Thymus (tissue), 11 donors: ENCODE measurements around the gene LPCAT3. TPM values are rescaled to one million over a fixed set of nuclear protein-coding genes. Genes with fewer than 3 reads are reported as not detected.

Source experiments
- DNase-seq, 9 donors: peaks; one replicate each; pipeline ENCODE4 v3.0.0-alpha.2; 2013; ENCODE audit warnings: low spot score in 9 of 9, low read depth in 6 of 9, missing footprints in 1 of 9
- H3K27ac ChIP-seq, 2 donors: one replicate each; pipeline ENCODE4 v1.5.1; 2013; ENCODE audit warnings: control low read depth in 1 of 2, low read depth in 1 of 2, low read length in 1 of 2, mild to moderate bottlenecking in 1 of 2, moderate library complexity in 1 of 2
- H3K27me3 ChIP-seq, 2 donors: one replicate each; pipeline ENCODE4 v1.5.1; 2013; ENCODE audit warnings: low read length in 1 of 2; ENCODE audit not compliant: control insufficient read depth in 2 of 2, insufficient read depth in 1 of 2
- H3K36me3 ChIP-seq, 2 donors: one replicate each; pipeline ENCODE4 v1.5.1; 2013; ENCODE audit warnings: low read length in 1 of 2, mild to moderate bottlenecking in 1 of 2, moderate library complexity in 1 of 2; ENCODE audit not compliant: control insufficient read depth in 2 of 2, insufficient read depth in 2 of 2
- H3K4me1 ChIP-seq, 2 donors: one replicate each; pipeline ENCODE4 v1.5.1; 2013; ENCODE audit warnings: low read length in 2 of 2; ENCODE audit not compliant: control insufficient read depth in 2 of 2, insufficient read depth in 2 of 2
- H3K4me3 ChIP-seq, 2 donors: one replicate each; pipeline ENCODE4 v1.5.1; 2013; ENCODE audit warnings: low read length in 2 of 2, control low read depth in 1 of 2, mild to moderate bottlenecking in 1 of 2
- H3K9me3 ChIP-seq, 2 donors: one replicate each; pipeline ENCODE4 v1.5.1; 2013; ENCODE audit warnings: low read length in 1 of 2, mild to moderate bottlenecking in 1 of 2; ENCODE audit not compliant: control insufficient read depth in 2 of 2, insufficient read depth in 1 of 2
- WGBS: extraction: QIAGEN DNeasy Blood & Tissue Kit; methylation state at CpG from one replicate; pipeline ENCODE4 v1.1.7; 2013; 5-methylcytosine and 5-hydroxymethylcytosine counted together
- polyA plus RNA-seq: library from polyadenylated mRNA; stranded (reverse); fragments of 200-250 nt; gene quantifications from one replicate; pipeline ENCODE4 v1.2.3, GENCODE V29; 2013
- total RNA-seq: library from RNA; stranded (reverse); fragments of 120-200 nt; gene quantifications from one replicate; pipeline ENCODE4 v1.2.4, GENCODE V29; 2013
- donor health status: healthy.

LPCAT3 gene
- total and polyA plus RNA-seq, 2 donors = 16.1 to 28.2 TPM

DNA sequence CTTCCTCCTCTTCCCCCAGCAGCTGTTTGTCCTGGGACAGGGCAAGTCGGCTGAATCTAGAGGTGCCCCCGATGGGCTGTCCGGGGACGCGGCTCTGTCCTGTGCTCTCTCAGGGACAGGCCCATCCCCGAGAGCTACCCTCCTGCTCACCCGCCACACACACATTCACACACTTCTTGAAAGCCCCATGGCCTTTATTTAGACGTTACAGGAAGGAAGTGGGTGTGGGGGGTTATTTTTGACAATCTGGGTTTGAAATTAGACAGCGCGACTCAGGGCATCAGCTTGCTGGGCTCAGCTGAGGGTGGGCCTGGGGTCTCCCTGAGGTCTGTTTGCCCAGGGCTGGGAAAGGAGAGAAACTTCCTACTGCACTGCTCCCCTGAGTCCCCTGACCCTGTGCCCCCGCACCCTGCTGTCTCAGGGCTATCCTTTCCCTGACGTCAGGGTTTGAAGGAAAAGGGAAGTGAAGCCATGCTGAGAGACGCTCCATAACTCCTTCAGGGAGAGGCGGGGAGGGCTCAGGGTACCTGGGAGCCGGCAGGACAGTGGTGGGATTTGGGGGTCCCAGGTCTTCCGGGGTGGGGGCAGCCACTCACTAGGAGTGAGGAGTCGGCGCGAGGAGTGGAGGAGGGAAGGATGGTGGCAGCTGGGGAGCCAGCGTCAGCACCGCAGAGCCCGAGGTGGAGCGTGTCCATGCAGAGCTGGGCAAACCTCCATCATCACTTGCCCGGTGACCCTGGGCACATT is 59.0 kb downstream of the LPCAT3 start:
- H3K27ac ChIP-seq = peak overlapping the region; percentile 68 to 93
- peaks cover 66 to 88% of the 10 kb centered on the region in 2 donors for H3K4me1 ChIP-seq
- no peaks in the 10 kb centered on the region for H3K27me3 ChIP-seq
- peak in 3 of 9 donors; percentile 60 to 84 (median 67) for DNase-seq
- 33% methylated on average over 24 of the region's 24 CpGs for WGBS
- H3K36me3 ChIP-seq = peaks cover 71 to 78% of the 10 kb centered on the region in 2 donors
- H3K4me3 ChIP-seq = peak overlapping the region; percentile 28 to 38
- H3K9me3 ChIP-seq = peaks cover 0 to 7% of the 10 kb centered on the region in 2 donors

DNA sequence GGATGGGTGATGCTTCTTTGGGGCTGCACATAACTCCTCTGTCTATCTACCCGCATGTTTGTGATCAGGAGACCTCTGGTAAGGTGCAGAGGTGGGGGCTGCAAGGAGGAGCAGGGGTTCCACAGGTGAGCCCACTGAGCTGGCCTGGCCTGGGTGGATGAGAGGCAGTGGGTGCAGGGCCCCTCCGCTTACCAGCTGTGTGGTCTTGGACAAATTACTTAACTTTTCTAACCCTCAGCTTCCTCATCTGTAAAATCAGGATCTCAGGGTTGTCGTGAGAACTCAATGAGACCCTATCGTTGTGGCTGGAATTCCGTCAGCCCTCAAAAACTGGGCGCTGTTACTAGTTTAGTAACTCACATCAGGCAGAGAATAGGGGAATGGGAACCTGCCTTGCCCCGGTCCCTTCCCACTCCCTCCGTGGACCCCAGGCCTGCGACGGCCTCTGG is 59.6 kb downstream of the LPCAT3 start:
- Histone ChIP-seq H3K27ac (peak overlapping the region; percentile 68 to 93), H3K9me3 (peaks cover 0 to 7% of the 10 kb centered on the region in 2 donors), H3K36me3 (peaks cover 71 to 76% of the 10 kb centered on the region in 2 donors), H3K27me3 (no peaks in the 10 kb centered on the region), H3K4me3 (peak overlapping the region; percentile 28 to 38), H3K4me1 (peaks cover 68 to 94% of the 10 kb centered on the region in 2 donors)
- DNase-seq = peak in 1 of 9 donors; percentile 31
- 28% methylated on average over 10 of the region's 10 CpGs for WGBS

DNA sequence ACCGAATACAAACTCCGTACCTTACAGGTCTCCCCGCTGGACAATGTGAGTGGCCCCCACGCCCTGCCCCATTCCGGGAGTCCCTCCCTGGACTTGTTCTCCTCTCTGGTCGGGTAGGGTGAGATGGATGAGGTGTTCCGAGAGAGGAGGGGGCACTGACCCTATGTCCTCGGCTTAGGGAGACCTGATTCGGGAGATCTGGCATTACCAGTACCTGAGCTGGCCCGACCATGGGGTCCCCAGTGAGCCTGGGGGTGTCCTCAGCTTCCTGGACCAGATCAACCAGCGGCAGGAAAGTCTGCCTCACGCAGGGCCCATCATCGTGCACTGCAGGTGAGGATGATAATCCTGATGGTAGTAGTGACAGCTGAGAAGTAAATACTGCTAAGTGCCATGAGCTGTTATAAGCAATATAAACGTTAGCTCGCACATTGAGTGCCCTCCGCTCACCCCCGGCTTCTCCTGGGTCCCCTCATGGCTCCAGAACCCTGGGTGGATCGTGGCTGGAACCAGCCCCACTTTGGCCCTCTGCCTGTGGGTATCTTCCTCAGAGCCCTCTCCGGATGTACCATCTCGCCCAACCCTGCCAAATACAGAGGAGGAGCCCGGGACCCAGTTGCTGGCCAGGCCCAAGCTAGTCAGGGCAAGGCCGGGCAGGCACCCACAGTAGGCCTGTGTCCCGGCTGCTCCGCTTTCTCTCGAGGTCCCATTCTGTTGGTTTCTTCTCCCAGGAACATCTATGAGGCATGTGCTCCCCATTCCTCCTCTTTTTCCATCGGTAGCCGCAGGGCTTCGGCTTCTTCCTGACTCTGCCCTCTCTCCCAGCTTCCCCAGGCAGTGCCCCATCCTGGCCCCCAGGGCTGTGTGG is 60.3 kb downstream of the LPCAT3 start:
- peaks cover 71 to 80% of the 10 kb centered on the region in 2 donors for H3K36me3 ChIP-seq
- peak overlapping the region in 1 of 2 donors; percentile 28 for H3K4me3 ChIP-seq
- no peaks in the 10 kb centered on the region for H3K27me3 ChIP-seq
- H3K27ac ChIP-seq = peak overlapping the region; percentile 45 to 93
- 93% methylated on average over 28 of the region's 28 CpGs for WGBS
- peaks cover 0 to 7% of the 10 kb centered on the region in 2 donors for H3K9me3 ChIP-seq
- H3K4me1 ChIP-seq = peaks cover 68 to 99% of the 10 kb centered on the region in 2 donors
- no peak for DNase-seq

DNA sequence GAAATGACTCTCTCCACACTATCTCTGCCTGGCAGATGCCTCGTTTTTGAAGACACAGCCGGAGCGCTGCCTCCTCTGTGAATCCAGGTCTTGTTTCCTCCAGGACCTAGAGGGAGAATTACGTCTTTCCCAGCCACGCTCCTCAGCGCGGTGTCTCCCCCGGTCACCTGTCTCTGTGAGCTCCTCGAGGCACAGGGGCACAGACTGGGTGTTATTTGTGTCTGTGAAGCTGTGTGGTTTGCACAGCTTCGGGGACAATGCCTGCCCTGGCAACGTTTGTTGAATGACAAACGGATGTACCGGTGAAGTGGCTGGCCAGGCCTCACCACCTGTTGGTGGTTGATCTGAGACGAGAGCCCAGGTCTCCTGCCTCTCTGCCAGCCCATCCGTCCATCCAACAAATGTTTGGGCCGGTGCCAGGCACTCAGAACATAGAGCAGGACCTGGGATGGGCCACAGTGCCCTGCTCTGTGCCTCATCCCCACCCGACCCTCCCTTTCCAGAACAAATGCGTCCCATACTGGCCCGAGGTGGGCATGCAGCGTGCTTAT is 61.0 kb downstream of the LPCAT3 start:
- H3K27ac ChIP-seq = no peak overlapping the region
- H3K9me3 ChIP-seq = no peaks in the 10 kb centered on the region
- no peak for DNase-seq
- 96% methylated on average over 20 of the region's 20 CpGs for WGBS
- peaks cover 71 to 83% of the 10 kb centered on the region in 2 donors for H3K36me3 ChIP-seq
- H3K4me3 ChIP-seq = no peak overlapping the region
- peaks cover 63 to 99% of the 10 kb centered on the region in 2 donors for H3K4me1 ChIP-seq
- no peaks in the 10 kb centered on the region for H3K27me3 ChIP-seq

DNA sequence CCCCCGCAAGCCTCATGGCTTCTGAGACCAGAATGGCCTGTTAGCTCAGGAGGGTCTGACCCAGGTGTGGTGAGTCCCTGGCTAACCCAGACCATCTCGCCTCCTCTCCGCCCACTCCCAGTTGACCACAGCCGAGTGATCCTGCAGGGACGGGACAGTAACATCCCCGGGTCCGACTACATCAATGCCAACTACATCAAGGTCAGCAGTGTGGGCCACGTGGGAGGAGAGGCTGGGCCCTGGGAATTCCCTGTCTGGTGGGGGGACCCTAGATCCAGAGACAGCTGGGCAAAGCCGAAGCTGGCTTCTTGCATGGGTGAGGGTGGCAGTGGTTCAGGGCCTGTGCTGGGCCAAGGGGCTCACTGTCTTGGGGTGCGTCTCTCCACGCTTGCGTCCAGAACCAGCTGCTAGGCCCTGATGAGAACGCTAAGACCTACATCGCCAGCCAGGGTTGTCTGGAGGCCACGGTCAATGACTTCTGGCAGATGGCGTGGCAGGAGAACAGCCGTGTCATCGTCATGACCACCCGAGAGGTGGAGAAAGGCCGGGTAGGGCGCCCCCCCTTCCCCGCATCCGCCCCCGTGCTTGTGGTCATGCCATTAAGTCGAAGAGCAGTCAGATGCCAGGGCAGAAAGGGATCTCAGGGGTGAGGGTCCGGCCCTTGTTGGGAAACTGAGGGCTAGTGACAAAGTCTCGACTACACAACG is 62.1 kb downstream of the LPCAT3 start:
- H3K27ac ChIP-seq = no peak overlapping the region
- no peak overlapping the region for H3K4me3 ChIP-seq
- WGBS = 88% methylated on average over 28 of the region's 28 CpGs
- no peak for DNase-seq
- no peaks in the 10 kb centered on the region for H3K9me3 ChIP-seq
- no peaks in the 10 kb centered on the region for H3K27me3 ChIP-seq
- H3K4me1 ChIP-seq = peaks cover 56 to 99% of the 10 kb centered on the region in 2 donors
- H3K36me3 ChIP-seq = peaks cover 66 to 78% of the 10 kb centered on the region in 2 donors

DNA sequence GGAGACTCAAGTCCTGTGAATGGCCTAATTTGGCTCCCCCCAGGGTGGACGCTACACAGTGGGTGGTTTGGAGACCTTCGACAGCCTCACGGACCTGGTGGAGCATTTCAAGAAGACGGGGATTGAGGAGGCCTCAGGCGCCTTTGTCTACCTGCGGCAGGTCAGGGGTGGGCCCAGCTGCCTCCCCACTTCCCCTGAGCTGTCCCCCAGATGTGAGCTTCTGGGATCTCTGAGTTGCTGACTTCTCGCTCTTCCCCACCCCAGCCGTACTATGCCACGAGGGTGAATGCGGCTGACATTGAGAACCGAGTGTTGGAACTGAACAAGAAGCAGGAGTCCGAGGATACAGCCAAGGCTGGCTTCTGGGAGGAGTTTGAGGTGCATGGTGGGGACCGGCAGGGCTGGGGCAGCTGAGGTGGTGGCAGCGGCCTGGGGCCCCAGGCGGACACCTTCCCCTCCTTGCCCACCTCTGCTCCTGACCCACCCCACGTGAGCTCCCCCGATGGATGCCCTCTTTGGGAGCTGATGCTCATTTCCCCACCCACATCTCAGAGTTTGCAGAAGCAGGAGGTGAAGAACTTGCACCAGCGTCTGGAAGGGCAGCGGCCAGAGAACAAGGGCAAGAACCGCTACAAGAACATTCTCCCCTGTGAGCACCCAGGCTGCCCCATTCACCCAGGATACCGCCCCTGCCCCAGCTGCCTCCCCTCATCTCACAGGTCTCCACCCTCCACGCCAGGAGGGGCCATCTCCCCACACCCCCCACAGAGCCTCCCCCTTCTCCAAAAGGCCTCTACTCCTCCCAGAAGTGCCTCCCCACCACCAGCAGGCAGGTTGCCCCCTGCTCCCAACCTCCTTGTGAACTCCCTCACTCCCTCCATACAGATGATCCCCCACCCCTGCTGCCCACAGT is 62.9 kb downstream of the LPCAT3 start:
- H3K36me3 ChIP-seq = peaks cover 58 to 69% of the 10 kb centered on the region in 2 donors
- WGBS = 96% methylated on average over 22 of the region's 22 CpGs
- no peak for DNase-seq
- no peaks in the 10 kb centered on the region for H3K27me3 ChIP-seq
- H3K4me1 ChIP-seq = peaks cover 58 to 99% of the 10 kb centered on the region in 2 donors
- no peaks in the 10 kb centered on the region for H3K9me3 ChIP-seq
- H3K4me3 ChIP-seq = no peak overlapping the region
- no peak overlapping the region for H3K27ac ChIP-seq

DNA sequence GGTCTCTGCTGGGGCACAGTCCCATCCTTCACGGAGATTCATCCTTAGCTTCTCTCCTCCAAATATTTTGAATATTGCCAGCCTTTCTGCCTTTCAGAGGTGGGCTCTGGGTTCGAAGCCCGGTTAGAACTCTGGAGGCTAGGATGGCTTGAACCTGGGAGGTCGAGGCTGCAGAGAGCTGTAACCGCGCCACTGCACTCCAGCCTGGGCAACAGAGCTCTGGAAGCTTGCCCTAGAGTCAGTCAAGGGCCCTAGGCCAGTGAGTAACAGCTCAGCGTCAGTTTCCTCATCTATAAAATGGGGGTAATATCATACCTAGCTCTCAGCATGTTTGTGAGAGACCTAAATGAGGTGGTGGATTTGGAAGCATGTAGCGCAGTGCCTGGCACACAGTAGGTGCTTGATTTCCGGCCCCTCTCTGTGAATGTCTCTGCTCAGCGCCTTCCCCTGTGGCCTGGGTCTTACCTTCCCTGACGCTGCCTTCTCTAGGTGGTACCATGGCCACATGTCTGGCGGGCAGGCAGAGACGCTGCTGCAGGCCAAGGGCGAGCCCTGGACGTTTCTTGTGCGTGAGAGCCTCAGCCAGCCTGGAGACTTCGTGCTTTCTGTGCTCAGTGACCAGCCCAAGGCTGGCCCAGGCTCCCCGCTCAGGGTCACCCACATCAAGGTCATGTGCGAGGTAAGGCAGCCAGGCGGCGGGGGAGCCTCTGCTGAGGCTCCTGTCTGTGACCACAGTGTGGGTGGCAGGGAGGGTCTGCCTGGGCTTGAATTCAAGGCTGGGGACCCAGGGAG is 63.8 kb downstream of the LPCAT3 start:
- no peak for DNase-seq
- WGBS = 87% methylated on average over 21 of the region's 21 CpGs
- H3K9me3 ChIP-seq = no peaks in the 10 kb centered on the region
- H3K4me3 ChIP-seq = peak overlapping the region; percentile 74 to 91
- peaks cover 49 to 63% of the 10 kb centered on the region in 2 donors for H3K36me3 ChIP-seq
- H3K27ac ChIP-seq = peak overlapping the region; percentile 79 to 82
- H3K27me3 ChIP-seq = no peaks in the 10 kb centered on the region
- H3K4me1 ChIP-seq = peaks cover 58 to 96% of the 10 kb centered on the region in 2 donors
